ENCODE measurements around the gene TK1.

GRCh38 chr17:78174346-78174869, 12.4 kb downstream of the TK1 start:
- TF ChIP-seq POLR2A (IDR thresholded peaks at IDR 0.05; ENCODE audit: low read depth, low read length) = peak; percentile 90
- TF ChIP-seq POLR2AphosphoS5 (IDR thresholded peaks at IDR 0.05; ENCODE audit: low read depth, low read length) = peak; percentile 92
- no peak for TF ChIP-seq TAF1 (IDR thresholded peaks at IDR 0.05; ENCODE audit: borderline replicate concordance, low read depth, low read length)
